PC-9 (cell line): ENCODE data around the gene ORAI3. TPM values are rescaled to one million over a fixed set of nuclear protein-coding genes. Genes with fewer than 3 reads are reported as not detected.
A peak's percentile ranks its signal among the peaks of the same experiment; 100 is the strongest.

Experiments
- BruUV-seq: library from RNA; stranded (reverse); fragments of 400-500 nt; replicated peaks from 2 replicates; lab custom pipeline; 2021; lab: Mats Ljungman, UMichigan
- CTCF ChIA-PET: fragments of 300-600 bp; sonication (Branson Sonifier 250); formaldehyde crosslinking; loops from one replicate; lab custom pipeline; 2022; ENCODE audit warnings: antibody characterized with exemption; lab: Charles Lee
- POLR2A ChIA-PET: fragments of 300-600 bp; sonication (Branson Sonifier 250); formaldehyde crosslinking; loops from one replicate; lab custom pipeline; 2022; ENCODE audit warnings: antibody characterized with exemption; ENCODE audit not compliant: unreplicated experiment; lab: Charles Lee
- DNase-seq, 2 experiments: peaks; one replicate each; pipeline versions ENCODE4 v3.0.0 to v3.0.0-alpha.2; 2015 to 2022; ENCODE audit warnings: mixed read lengths in 1 of 2
- H2AFZ ChIP-seq: fragments of 200-600 bp; sonication (generic); 2 replicates; pipeline ENCODE4 v1.8.1; 2017; ENCODE audit warnings: antibody characterized with exemption
- H3F3A ChIP-seq: fragments of 200-600 bp; sonication (generic); 2 replicates; pipeline ENCODE4 v1.8.1; 2017; ENCODE audit warnings: antibody characterized with exemption, mild to moderate bottlenecking, low read depth; ENCODE audit not compliant: insufficient read depth
- H3K27ac ChIP-seq: fragments of 200-600 bp; sonication (generic); 2 replicates; pipeline ENCODE4 v1.6.1; 2016; ENCODE audit warnings: mixed run types
- H3K27me3 ChIP-seq: fragments of 200-600 bp; sonication (generic); 2 replicates; pipeline ENCODE4 v1.6.1; 2016; ENCODE audit warnings: low read depth, mixed run types; ENCODE audit not compliant: insufficient read depth
- H3K36me3 ChIP-seq: fragments of 200-600 bp; sonication (generic); 2 replicates; pipeline ENCODE4 v1.6.1; 2016; ENCODE audit warnings: low read depth, mixed run types
- H3K4me1 ChIP-seq: fragments of 200-600 bp; sonication (generic); replicated peaks from 2 replicates; pipeline ENCODE4 v1.6.1; 2016; ENCODE audit warnings: mixed run types; ENCODE audit not compliant: insufficient read depth
- H3K4me2 ChIP-seq: fragments of 200-600 bp; sonication (generic); 2 replicates; pipeline ENCODE4 v1.6.1; 2017; ENCODE audit warnings: mixed run types
- H3K4me3 ChIP-seq: fragments of 200-600 bp; sonication (generic); 2 replicates; pipeline ENCODE4 v1.6.1; 2016; ENCODE audit warnings: mixed run types
- H3K79me2 ChIP-seq: fragments of 200-600 bp; sonication (generic); 2 replicates; pipeline ENCODE4 v1.6.1; 2017; ENCODE audit warnings: low read depth, mixed run types
- H3K9me2 ChIP-seq: fragments of 200-600 bp; sonication (generic); 2 replicates; pipeline ENCODE4 v1.8.1; 2017; ENCODE audit warnings: mild to moderate bottlenecking; ENCODE audit not compliant: insufficient read depth
- H3K9me3 ChIP-seq: fragments of 200-600 bp; sonication (generic); 2 replicates; pipeline ENCODE4 v1.8.1; 2016; ENCODE audit warnings: low read depth; ENCODE audit not compliant: insufficient read depth
- H4K20me1 ChIP-seq: fragments of 200-600 bp; sonication (generic); 2 replicates; pipeline ENCODE4 v1.8.1; 2017; ENCODE audit not compliant: insufficient read depth
- EZH2 ChIP-seq: fragments of 200-600 bp; sonication (generic); IDR thresholded peaks from 2 replicates; pipeline ENCODE4 v1.8.0; 2017; ENCODE audit warnings: antibody characterized with exemption, low read depth
- intact Hi-C: fragments of 100-400 bp; cut with micrococcal nuclease; formaldehyde crosslinking; loops from one replicate; pipeline ENCODE4 v1.10.0; 2022; ENCODE audit not compliant: unreplicated experiment
- total RNA-seq: library from RNA; stranded (reverse); gene quantifications from 2 replicates; pipeline ENCODE4 v1.2.3, GENCODE V29; 2021
- TF ChIP-seq, protein P1 (sequence below): fragments of 200-600 bp; sonication (generic); conservative IDR thresholded peaks from 2 replicates; pipeline ENCODE4 v1.6.1; 2017; ENCODE audit warnings: mixed run types, antibody characterized with exemption, mild to moderate bottlenecking, moderate library complexity

The ORAI3 gene
- total RNA-seq, 1 experiment from 2014 or later = 43.5 TPM

- Histone ChIP-seq H4K20me1 (no peaks in the 10 kb centered on the region), H3K9me3 (no peaks in the 10 kb centered on the region), H3K9me2 (no peaks in the 10 kb centered on the region), H3F3A (peaks cover 38% of the 10 kb centered on the region), H3K36me3 (no peaks in the 10 kb centered on the region), H3K79me2 (no peaks in the 10 kb centered on the region), H3K4me1 (peaks cover 19% of the 10 kb centered on the region; the same call in 1 of the 2 replicates), H3K4me3 (peak overlapping the region; percentile 73), H3K27ac (no peak overlapping the region), H2AFZ (peak overlapping the region; percentile 87), H3K27me3 (no peaks in the 10 kb centered on the region), H3K4me2 (peak overlapping the region; percentile 90)
- intact Hi-C loops = loop anchor here (2.0 kb wide), 1 partner anchor 19 kb away; no protein-coding TSS in a partner anchor
- DNase-seq = no peak
- BruUV-seq = TSS peak; percentile 13
- TF ChIP-seq, protein P1, sequence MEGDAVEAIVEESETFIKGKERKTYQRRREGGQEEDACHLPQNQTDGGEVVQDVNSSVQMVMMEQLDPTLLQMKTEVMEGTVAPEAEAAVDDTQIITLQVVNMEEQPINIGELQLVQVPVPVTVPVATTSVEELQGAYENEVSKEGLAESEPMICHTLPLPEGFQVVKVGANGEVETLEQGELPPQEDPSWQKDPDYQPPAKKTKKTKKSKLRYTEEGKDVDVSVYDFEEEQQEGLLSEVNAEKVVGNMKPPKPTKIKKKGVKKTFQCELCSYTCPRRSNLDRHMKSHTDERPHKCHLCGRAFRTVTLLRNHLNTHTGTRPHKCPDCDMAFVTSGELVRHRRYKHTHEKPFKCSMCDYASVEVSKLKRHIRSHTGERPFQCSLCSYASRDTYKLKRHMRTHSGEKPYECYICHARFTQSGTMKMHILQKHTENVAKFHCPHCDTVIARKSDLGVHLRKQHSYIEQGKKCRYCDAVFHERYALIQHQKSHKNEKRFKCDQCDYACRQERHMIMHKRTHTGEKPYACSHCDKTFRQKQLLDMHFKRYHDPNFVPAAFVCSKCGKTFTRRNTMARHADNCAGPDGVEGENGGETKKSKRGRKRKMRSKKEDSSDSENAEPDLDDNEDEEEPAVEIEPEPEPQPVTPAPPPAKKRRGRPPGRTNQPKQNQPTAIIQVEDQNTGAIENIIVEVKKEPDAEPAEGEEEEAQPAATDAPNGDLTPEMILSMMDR = no peak
- TF ChIP-seq EZH2 = no peak
- ChIA-PET CTCF (interaction anchor here (0.6 to 1.6 kb wide), 4 partner anchors 45 to 272 kb away, joined by 3 to 12 read pairs (median 4); no protein-coding TSS in a partner anchor), POLR2A (interaction anchor here (0.5 to 0.9 kb wide), 4 partner anchors 153 to 542 kb away, joined by 3 read pairs; partner anchors contain the start of gene PHKG2)
Measured at GRCh38 chr16:30901201-30902028, 47.5 kb upstream of the ORAI3 start.

- no TSS peak for BruUV-seq
Measured at GRCh38 chr16:30902029-30902972, 46.6 kb upstream of the ORAI3 start.

More at GRCh38 chr16:30902029-30902972, 46.6 kb upstream of the ORAI3 start:
- Histone ChIP-seq H3K27ac (no peak overlapping the region), H3K9me3 (no peaks in the 10 kb centered on the region), H2AFZ (peak overlapping the region; percentile 92), H3K79me2 (no peaks in the 10 kb centered on the region), H3K9me2 (no peaks in the 10 kb centered on the region), H3K4me1 (peaks cover 16% of the 10 kb centered on the region; the same call in 1 of the 2 replicates), H3K36me3 (no peaks in the 10 kb centered on the region), H3K27me3 (no peaks in the 10 kb centered on the region), H3F3A (peaks cover 32% of the 10 kb centered on the region; the same call in 1 of the 2 replicates), H3K4me3 (peak overlapping the region; percentile 73), H4K20me1 (no peaks in the 10 kb centered on the region), H3K4me2 (peak overlapping the region; percentile 90)
- ChIA-PET CTCF (interaction anchor here (0.6 to 1.6 kb wide), 3 partner anchors 46 to 87 kb away, joined by 3 to 12 read pairs (median 4); no protein-coding TSS in a partner anchor), POLR2A (interaction anchor here (0.5 to 0.9 kb wide), 3 partner anchors 85 to 541 kb away, joined by 3 read pairs; partner anchors contain the start of gene PHKG2)
- intact Hi-C loops = loop anchor here (2.0 kb wide), 1 partner anchor 18 kb away; no protein-coding TSS in a partner anchor
- TF ChIP-seq, protein P1 = 0 out of 2 replicates have a peak, but pooled peaks have one; percentile 25
- TF ChIP-seq EZH2 = no peak
- DNase-seq = peak in 1 of 2 experiments; percentile 82
